D721Med (cell line): ENCODE data around the gene CCR9.

Experiments used
- DNase-seq: peaks from one replicate; pipeline ENCODE4 v3.0.0; 2011; ENCODE audit warnings: low spot score; ENCODE audit not compliant: insufficient read length
- FAIRE-seq: peaks from 2 replicates; lab custom pipeline; 2011; peaks lifted over from hg19 to GRCh38; lab: Jason Lieb, UNC
- CTCF ChIP-seq: IDR thresholded peaks from 2 replicates; pipeline ENCODE4 v1.5.1; 2012; ENCODE audit warnings: mild to moderate bottlenecking, control low read depth; ENCODE audit not compliant: insufficient read depth; ENCODE audit errors: missing control alignments

CCR9 gene

GRCh38 chr3:45946307-45946706 is 60.0 kb downstream of the CCR9 start:
- TF ChIP-seq CTCF = no peak
- no peak for FAIRE-seq
- no peak for DNase-seq

GRCh38 chr3:45946875-45947274 is 60.5 kb downstream of the CCR9 start:
- TF ChIP-seq CTCF = no peak
- FAIRE-seq = no peak
- no peak for DNase-seq

GRCh38 chr3:45947361-45947760 is 61.0 kb downstream of the CCR9 start:
- TF ChIP-seq CTCF = no peak
- DNase-seq (no peak), FAIRE-seq (no peak)

GRCh38 chr3:45948311-45948781 is 62.0 kb downstream of the CCR9 start:
- no peak for TF ChIP-seq CTCF
- DNase-seq = no peak
- no peak for FAIRE-seq

GRCh38 chr3:45948881-45949280 is 62.5 kb downstream of the CCR9 start:
- DNase-seq (no peak), FAIRE-seq (no peak)
- TF ChIP-seq CTCF = no peak

GRCh38 chr3:45949432-45949831 is 63.1 kb downstream of the CCR9 start:
- FAIRE-seq = no peak
- TF ChIP-seq CTCF = no peak
- DNase-seq = no peak

- DNase-seq = no peak
- FAIRE-seq = no peak
- TF ChIP-seq CTCF = no peak
Observed at GRCh38 chr3:45950131-45950530, 63.8 kb downstream of the CCR9 start.
